ENCODE data around the gene WASF3.
"Not testable (repeated sequence)": the region's sequence is repeated elsewhere in the genome, so short reads cannot be mapped to it uniquely, and the experiment has no call there.

Gene WASF3

DNA sequence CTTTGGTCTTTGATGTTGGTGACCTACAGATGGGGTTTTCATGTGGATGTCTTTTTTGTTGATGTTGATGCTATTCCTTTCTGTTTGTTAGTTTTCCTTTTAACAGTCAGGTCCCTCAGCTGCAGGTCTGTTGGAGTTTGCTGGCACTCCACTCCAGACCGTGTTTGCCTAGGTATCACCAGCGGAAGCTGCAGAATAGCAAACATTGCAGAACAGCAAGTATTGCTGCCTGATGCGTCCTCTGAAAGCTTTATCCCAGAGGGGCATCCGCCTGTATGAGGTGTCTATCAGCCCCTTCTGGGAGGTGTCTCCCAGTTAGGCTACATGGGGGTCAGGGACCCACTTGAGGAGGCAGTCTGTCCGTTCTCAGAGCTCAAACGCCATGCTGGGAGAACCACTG lies 78.2 kb downstream of the WASF3 start:
- DNase-seq (ENCODE audit: low spot score): not testable (repeated sequence)

GRCh38 chr13:26636073-26636472 lies 78.6 kb downstream of the WASF3 start:
- not testable (repeated sequence) for DNase-seq (ENCODE audit: low spot score)

GRCh38 chr13:26646603-26647002 lies 89.1 kb downstream of the WASF3 start:
- no peak for DNase-seq (ENCODE audit: low spot score)

DNA sequence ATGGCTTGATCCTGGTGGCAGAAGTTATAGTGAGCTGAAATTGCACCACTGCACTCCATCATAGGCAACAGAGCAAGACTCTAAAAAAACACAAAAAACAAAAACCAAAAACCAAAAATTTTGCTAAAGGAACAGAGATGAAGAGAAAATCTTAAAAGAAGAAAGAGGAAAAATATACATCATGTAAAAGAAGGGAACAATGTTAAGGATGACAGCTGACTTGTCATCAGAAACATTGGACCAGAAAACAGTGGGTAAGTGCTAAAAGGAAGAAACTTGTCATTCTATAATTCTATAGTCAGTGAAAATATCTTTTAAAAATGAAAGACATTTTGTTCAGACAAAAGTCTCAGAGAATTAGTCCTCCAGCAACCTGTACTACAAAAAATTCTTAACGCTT lies 93.8 kb downstream of the WASF3 start:
- no peak for DNase-seq (ENCODE audit: low spot score)

DNA sequence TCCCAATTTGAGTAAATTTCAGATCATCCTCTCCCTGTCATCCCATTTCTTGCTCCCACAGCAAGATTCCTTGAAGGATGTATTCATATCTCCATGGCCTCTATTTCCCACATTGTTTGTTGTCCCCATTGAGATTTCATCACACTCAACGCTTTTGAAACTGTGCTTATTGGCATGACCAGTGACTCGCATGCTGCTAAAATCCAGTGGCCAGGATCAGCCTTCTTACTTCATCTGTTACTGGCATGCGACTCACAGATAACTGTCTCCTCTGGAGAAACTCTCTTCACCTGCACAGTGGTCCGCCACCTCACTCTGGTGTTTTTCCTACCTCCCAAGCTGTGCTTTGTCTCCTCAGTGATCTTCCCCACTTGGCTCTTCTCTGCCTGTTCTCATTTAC lies 95.8 kb downstream of the WASF3 start:
- no peak for DNase-seq (ENCODE audit: low spot score)

GRCh38 chr13:26653842-26654241 lies 96.4 kb downstream of the WASF3 start:
- no peak for DNase-seq (ENCODE audit: low spot score)

GRCh38 chr13:26656919-26657318 lies 99.4 kb downstream of the WASF3 start:
- DNase-seq (ENCODE audit: low spot score): peak; percentile 56

- DNase-seq (ENCODE audit: low spot score): peak; percentile 30
These were observed 101.2 kb downstream of the WASF3 start for GRCh38 chr13:26658448-26659385.

DNA sequence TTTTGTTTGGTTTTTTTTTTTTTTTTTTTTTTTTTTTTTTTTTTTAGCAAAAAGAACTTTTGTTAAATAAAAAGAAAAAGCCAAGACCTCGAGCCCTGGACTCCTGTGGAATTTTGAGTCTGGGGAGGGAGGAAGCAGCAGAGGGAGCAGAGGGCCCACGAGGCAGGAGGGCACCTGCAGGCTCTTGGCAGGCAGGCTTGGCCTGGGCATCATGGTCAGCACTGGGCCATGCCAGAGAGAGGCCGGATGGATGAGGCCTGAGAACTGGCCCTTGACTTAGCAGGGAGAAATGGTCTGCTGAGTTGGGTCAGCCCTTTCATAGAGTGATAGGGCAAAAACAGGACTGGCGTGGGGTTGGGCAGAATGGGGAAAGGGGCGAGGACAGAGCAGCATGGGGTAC lies 102.7 kb downstream of the WASF3 start:
- no peak for DNase-seq (ENCODE audit: low spot score)

- no peak for DNase-seq (ENCODE audit: low spot score)
These were observed 103.3 kb downstream of the WASF3 start for GRCh38 chr13:26660766-26661165.

- DNase-seq (ENCODE audit: low spot score): no peak
These were observed 106.3 kb downstream of the WASF3 start for GRCh38 chr13:26663791-26664190.

DNA sequence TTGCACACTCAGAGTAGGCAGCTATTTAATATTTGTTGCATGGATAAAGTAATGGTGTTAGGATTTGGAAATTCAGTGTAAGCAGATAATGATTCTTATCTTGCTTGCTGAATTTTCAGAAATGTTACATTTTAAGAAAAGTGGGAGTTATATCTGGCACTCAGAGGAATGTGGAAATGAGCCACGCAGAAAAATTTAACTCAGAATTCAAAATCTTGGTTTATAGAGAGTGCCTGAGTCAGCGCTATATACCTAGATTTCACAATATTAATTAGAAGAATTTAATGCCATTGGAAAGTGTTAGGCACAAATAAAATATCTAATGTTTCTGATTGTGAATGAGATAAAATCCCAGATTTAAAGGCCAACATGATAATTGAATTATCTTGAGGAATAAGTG lies 106.8 kb downstream of the WASF3 start:
- no peak for DNase-seq (ENCODE audit: low spot score)

- no peak for DNase-seq (ENCODE audit: low spot score)
These were observed 107.4 kb downstream of the WASF3 start for GRCh38 chr13:26664876-26665275.

- no peak for DNase-seq (ENCODE audit: low spot score)
These were observed 111.1 kb downstream of the WASF3 start for GRCh38 chr13:26668357-26669146.

- DNase-seq (ENCODE audit: low spot score): no peak
These were observed 116.4 kb downstream of the WASF3 start for GRCh38 chr13:26673890-26674289.

GRCh38 chr13:26677156-26677555 lies 119.7 kb downstream of the WASF3 start:
- no peak for DNase-seq (ENCODE audit: low spot score)

DNA sequence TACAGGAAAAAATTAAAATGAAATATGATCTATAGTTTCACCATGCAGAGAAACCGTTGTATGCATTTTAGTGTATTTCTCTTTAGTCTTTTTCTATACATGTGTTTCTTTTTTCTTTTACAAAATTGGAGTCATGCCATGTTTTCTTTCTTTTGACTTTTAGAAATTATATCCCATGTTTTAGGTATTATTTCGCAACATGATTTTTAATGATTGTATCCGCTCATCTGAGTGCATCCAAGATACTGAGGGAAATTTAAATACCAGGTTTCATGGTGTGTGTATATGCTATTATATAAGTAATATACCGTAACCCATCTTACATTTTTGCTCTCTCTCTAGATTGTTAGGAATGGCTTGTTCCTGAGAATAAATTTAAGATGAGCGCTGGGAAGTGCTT lies 120.8 kb downstream of the WASF3 start:
- DNase-seq (ENCODE audit: low spot score): no peak

- no peak for DNase-seq (ENCODE audit: low spot score)
These were observed 121.3 kb downstream of the WASF3 start for GRCh38 chr13:26678796-26679195.

GRCh38 chr13:26679411-26680122 lies 122.1 kb downstream of the WASF3 start:
- DNase-seq (ENCODE audit: low spot score): no peak

- no peak for DNase-seq (ENCODE audit: low spot score)
These were observed 122.6 kb downstream of the WASF3 start for GRCh38 chr13:26680123-26680450.

DNA sequence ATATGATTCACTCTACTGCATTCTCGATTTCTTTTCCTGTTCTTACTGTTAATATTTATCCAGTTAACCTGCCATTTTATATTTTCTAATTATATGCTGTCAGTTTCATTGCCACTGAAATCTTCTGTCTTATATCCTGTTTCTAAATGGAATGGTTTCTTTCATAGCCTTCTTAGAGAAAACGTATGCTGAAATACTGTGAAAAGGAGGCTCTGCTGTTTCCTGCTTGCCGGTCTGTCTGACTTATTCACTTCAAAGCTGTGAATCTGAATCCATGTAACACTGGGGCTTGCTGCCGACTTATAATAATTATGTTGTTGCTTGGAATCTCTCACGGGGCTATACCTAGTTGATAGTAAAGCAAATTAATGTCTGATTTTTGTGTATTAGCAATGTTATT lies 123.1 kb downstream of the WASF3 start:
- no peak for DNase-seq (ENCODE audit: low spot score)

DNA sequence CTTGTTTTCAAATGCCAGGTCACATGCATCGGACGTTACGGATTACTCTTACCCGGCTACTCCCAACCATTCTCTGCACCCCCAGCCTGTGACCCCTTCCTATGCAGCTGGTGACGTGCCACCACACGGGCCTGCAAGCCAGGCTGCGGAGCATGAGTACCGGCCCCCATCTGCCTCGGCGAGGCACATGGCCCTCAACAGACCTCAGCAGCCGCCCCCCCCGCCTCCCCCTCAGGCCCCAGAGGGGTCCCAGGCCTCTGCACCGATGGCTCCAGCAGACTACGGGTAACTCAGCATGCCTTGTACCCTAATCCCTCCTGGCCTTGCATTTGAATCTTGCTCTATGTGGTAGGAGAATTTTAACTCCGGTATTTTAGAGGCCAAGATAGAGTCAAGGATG lies 123.6 kb downstream of the WASF3 start:
- no peak for DNase-seq (ENCODE audit: low spot score)

DNA sequence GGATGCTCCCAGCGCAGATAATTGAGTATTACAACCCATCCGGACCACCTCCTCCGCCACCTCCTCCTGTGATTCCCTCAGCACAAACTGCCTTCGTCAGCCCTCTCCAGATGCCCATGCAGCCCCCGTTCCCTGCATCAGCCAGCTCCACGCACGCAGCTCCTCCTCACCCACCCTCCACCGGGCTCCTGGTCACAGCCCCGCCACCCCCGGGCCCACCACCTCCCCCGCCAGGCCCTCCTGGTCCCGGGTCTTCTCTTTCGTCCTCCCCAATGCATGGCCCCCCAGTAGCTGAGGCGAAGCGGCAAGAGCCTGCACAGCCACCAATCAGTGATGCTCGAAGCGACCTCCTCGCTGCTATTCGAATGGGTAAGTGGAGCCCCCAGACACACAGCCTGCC lies 125.1 kb downstream of the WASF3 start:
- no peak for DNase-seq (ENCODE audit: low spot score)

Measured in pons (tissue), 1 donor.